HEK293 (cell line): ENCODE data around the gene SCD.

Experiments used
- CTCF ChIA-PET: fragments of 350-600 bp; formaldehyde crosslinking; extraction: SDS; loops from one replicate; lab custom pipeline; 2021; ENCODE audit warnings: antibody characterized with exemption; lab: Yijun Ruan, JAX
- POLR2A ChIA-PET: fragments of 300-600 bp; formaldehyde crosslinking; extraction: SDS; loops from one replicate; lab custom pipeline; 2020; ENCODE audit warnings: antibody characterized with exemption, inconsistent platforms; lab: Yijun Ruan, JAX
- H3K27ac ChIP-seq: fragments of 200-500 bp; sonication (Bioruptor generic); 2 replicates; pipeline ENCODE4 v1.5.1; 2014; ENCODE audit warnings: low read depth, low read length, control low read depth, inconsistent platforms; ENCODE audit errors: extremely low read depth
- H3K36me3 ChIP-seq, 2 experiments: fragments of 200-500 bp in 1 of 2; sonication (Bioruptor generic) in 1 of 2; 1 replicate in 1 of 2; 2 replicates in 1 of 2; pipeline ENCODE4 v1.5.1; 2014 to 2017; ENCODE audit warnings: inconsistent platforms in 2 of 2, low read length in 2 of 2; ENCODE audit not compliant: control insufficient read depth in 2 of 2, insufficient read depth in 1 of 2
- H3K4me1 ChIP-seq: fragments of 200-500 bp; sonication (Bioruptor generic); 2 replicates; pipeline ENCODE4 v1.5.1; 2014; ENCODE audit warnings: mild to moderate bottlenecking, low read length, inconsistent platforms; ENCODE audit not compliant: control insufficient read depth, insufficient read depth
- H3K4me3 ChIP-seq: 2 replicates; pipeline ENCODE4 v1.5.1; 2011; ENCODE audit warnings: low read depth, mild to moderate bottlenecking, control low read depth, low read length, moderate library complexity
- H3K9me3 ChIP-seq: fragments of 200-500 bp; sonication (Bioruptor generic); 2 replicates; pipeline ENCODE4 v1.5.1; 2014; ENCODE audit warnings: low read depth, low read length, inconsistent platforms; ENCODE audit not compliant: control insufficient read depth, insufficient read depth
- FEZF1 ChIP-seq: fragments of 450-650 bp; formaldehyde crosslinking; IDR thresholded peaks from 2 replicates; pipeline ENCODE4 v1.5.1; 2016; ENCODE audit warnings: missing biosample characterization, missing genetic modification characterization
- GLI4 ChIP-seq: fragments of 450-650 bp; formaldehyde crosslinking; IDR thresholded peaks from 2 replicates; pipeline ENCODE4 v1.5.1; 2016; ENCODE audit warnings: missing biosample characterization, missing genetic modification characterization
- GLIS1 ChIP-seq: fragments of 450-650 bp; formaldehyde crosslinking; IDR thresholded peaks from 2 replicates; pipeline ENCODE4 v1.5.1; 2016; ENCODE audit warnings: missing biosample characterization, missing genetic modification characterization
- KLF17 ChIP-seq: fragments of 450-650 bp; formaldehyde crosslinking; IDR thresholded peaks from 2 replicates; pipeline ENCODE4 v1.5.1; 2016; ENCODE audit warnings: missing biosample characterization, missing genetic modification characterization
- OSR2 ChIP-seq: fragments of 450-650 bp; formaldehyde crosslinking; IDR thresholded peaks from 2 replicates; pipeline ENCODE4 v1.5.1; 2016; ENCODE audit warnings: missing biosample characterization, missing genetic modification characterization
- ZBTB17 ChIP-seq: fragments of 450-650 bp; formaldehyde crosslinking; IDR thresholded peaks from 2 replicates; pipeline ENCODE4 v1.5.1; 2016; ENCODE audit warnings: missing biosample characterization, missing genetic modification characterization
- ZBTB48 ChIP-seq: fragments of 450-650 bp; formaldehyde crosslinking; IDR thresholded peaks from 2 replicates; pipeline ENCODE4 v1.5.1; 2016; ENCODE audit warnings: missing biosample characterization, missing genetic modification characterization
- ZFP37 ChIP-seq: fragments of 450-650 bp; formaldehyde crosslinking; IDR thresholded peaks from 2 replicates; pipeline ENCODE4 v1.5.1; 2016; ENCODE audit warnings: missing biosample characterization, missing genetic modification characterization
- ZFP69B ChIP-seq: fragments of 450-650 bp; formaldehyde crosslinking; IDR thresholded peaks from 2 replicates; pipeline ENCODE4 v1.5.1; 2016; ENCODE audit warnings: missing biosample characterization, missing genetic modification characterization
- ZNF175 ChIP-seq: fragments of 450-650 bp; formaldehyde crosslinking; IDR thresholded peaks from 2 replicates; pipeline ENCODE4 v1.5.1; 2016; ENCODE audit warnings: missing biosample characterization, missing genetic modification characterization
- ZNF23 ChIP-seq: fragments of 450-650 bp; formaldehyde crosslinking; IDR thresholded peaks from 2 replicates; pipeline ENCODE4 v1.5.1; 2016; ENCODE audit warnings: missing biosample characterization, missing genetic modification characterization, borderline replicate concordance
- ZNF335 ChIP-seq: fragments of 450-650 bp; formaldehyde crosslinking; conservative IDR thresholded peaks from 2 replicates; pipeline ENCODE4 v1.5.1; 2016; ENCODE audit warnings: missing biosample characterization, missing genetic modification characterization
- ZNF354C ChIP-seq: fragments of 450-650 bp; formaldehyde crosslinking; IDR thresholded peaks from 2 replicates; pipeline ENCODE4 v1.5.1; 2016; ENCODE audit warnings: missing biosample characterization, missing genetic modification characterization, low read depth, borderline replicate concordance
- ZNF37A ChIP-seq: fragments of 450-650 bp; IDR thresholded peaks from 2 replicates; pipeline ENCODE4 v1.5.1; 2018; ENCODE audit warnings: missing biosample characterization, missing genetic modification characterization
- ZNF433 ChIP-seq: fragments of 450-650 bp; formaldehyde crosslinking; IDR thresholded peaks from 2 replicates; pipeline ENCODE4 v1.5.1; 2016; ENCODE audit warnings: missing biosample characterization, missing genetic modification characterization, low read depth
- ZNF558 ChIP-seq: fragments of 450-650 bp; formaldehyde crosslinking; IDR thresholded peaks from 2 replicates; pipeline ENCODE4 v1.5.1; 2016; ENCODE audit warnings: missing biosample characterization, missing genetic modification characterization
- ZNF561 ChIP-seq: fragments of 450-650 bp; IDR thresholded peaks from 2 replicates; pipeline ENCODE4 v1.5.1; 2018; ENCODE audit warnings: missing biosample characterization, missing genetic modification characterization, borderline replicate concordance
- ZNF600 ChIP-seq: fragments of 450-650 bp; formaldehyde crosslinking; IDR thresholded peaks from 2 replicates; pipeline ENCODE4 v1.5.1; 2016; ENCODE audit warnings: missing biosample characterization, missing genetic modification characterization
- ZNF654 ChIP-seq: fragments of 450-650 bp; formaldehyde crosslinking; IDR thresholded peaks from 2 replicates; pipeline ENCODE4 v1.5.1; 2016; ENCODE audit warnings: low read depth, missing biosample characterization, missing genetic modification characterization
- ZNF776 ChIP-seq: fragments of 450-650 bp; formaldehyde crosslinking; IDR thresholded peaks from 2 replicates; pipeline ENCODE4 v1.5.0; 2017; ENCODE audit warnings: missing biosample characterization, missing genetic modification characterization, borderline replicate concordance
- ZNF792 ChIP-seq: fragments of 450-650 bp; formaldehyde crosslinking; IDR thresholded peaks from 2 replicates; pipeline ENCODE4 v1.5.1; 2016; ENCODE audit warnings: missing biosample characterization, missing genetic modification characterization
- ZSCAN23 ChIP-seq: fragments of 450-650 bp; formaldehyde crosslinking; IDR thresholded peaks from 2 replicates; pipeline ENCODE4 v1.5.1; 2016; ENCODE audit warnings: missing biosample characterization, missing genetic modification characterization
- TF ChIP-seq, protein P1 (sequence below): fragments of 450-650 bp; formaldehyde crosslinking; IDR thresholded peaks from 2 replicates; pipeline ENCODE4 v1.5.1; 2016; ENCODE audit warnings: missing biosample characterization, missing genetic modification characterization
- TF ChIP-seq, protein P2 (sequence below): fragments of 450-650 bp; formaldehyde crosslinking; IDR thresholded peaks from 2 replicates; pipeline ENCODE4 v1.5.1; 2016; ENCODE audit warnings: missing biosample characterization, missing genetic modification characterization

Gene SCD

GRCh38 chr10:100334762-100335161 lies 12.3 kb upstream of the SCD start:
- TF ChIP-seq ZNF175 (no peak), KLF17 (tag by site-specific recombination) (no peak), GLIS1 (no peak), ZNF600 (tag by site-specific recombination) (no peak), ZNF558 (tag by site-specific recombination) (no peak), ZNF561 (tag by site-specific recombination) (no peak), ZNF37A (tag by site-specific recombination) (no peak), OSR2 (tag by site-specific recombination) (no peak), ZNF23 (tag by site-specific recombination) (no peak), ZNF354C (tag by site-specific recombination) (no peak), ZFP37 (tag by site-specific recombination) (no peak), ZNF776 (no peak), ZNF433 (tag by site-specific recombination) (no peak), GLI4 (no peak), ZBTB48 (tag by site-specific recombination) (no peak)
- H3K4me3 ChIP-seq, result no peak overlapping the region
- H3K4me1 ChIP-seq, result no peaks in the 10 kb centered on the region
- ChIA-PET POLR2A (no interaction called here), CTCF (interaction anchor here (1.3 to 20.2 kb wide), 3 partner anchors 26 to 174 kb away, joined by 3 to 342 read pairs (median 4); no protein-coding TSS in a partner anchor)
- no peaks in the 10 kb centered on the region for H3K9me3 ChIP-seq
- no peaks in the 10 kb centered on the region for H3K36me3 ChIP-seq
- no peak overlapping the region for H3K27ac ChIP-seq

- POLR2A ChIA-PET, result no interaction called here
- Histone ChIP-seq H3K27ac (no peak overlapping the region), H3K9me3 (no peaks in the 10 kb centered on the region), H3K4me1 (no peaks in the 10 kb centered on the region), H3K36me3 (no peaks in the 10 kb centered on the region), H3K4me3 (no peak overlapping the region)
- TF ChIP-seq, protein P1, sequence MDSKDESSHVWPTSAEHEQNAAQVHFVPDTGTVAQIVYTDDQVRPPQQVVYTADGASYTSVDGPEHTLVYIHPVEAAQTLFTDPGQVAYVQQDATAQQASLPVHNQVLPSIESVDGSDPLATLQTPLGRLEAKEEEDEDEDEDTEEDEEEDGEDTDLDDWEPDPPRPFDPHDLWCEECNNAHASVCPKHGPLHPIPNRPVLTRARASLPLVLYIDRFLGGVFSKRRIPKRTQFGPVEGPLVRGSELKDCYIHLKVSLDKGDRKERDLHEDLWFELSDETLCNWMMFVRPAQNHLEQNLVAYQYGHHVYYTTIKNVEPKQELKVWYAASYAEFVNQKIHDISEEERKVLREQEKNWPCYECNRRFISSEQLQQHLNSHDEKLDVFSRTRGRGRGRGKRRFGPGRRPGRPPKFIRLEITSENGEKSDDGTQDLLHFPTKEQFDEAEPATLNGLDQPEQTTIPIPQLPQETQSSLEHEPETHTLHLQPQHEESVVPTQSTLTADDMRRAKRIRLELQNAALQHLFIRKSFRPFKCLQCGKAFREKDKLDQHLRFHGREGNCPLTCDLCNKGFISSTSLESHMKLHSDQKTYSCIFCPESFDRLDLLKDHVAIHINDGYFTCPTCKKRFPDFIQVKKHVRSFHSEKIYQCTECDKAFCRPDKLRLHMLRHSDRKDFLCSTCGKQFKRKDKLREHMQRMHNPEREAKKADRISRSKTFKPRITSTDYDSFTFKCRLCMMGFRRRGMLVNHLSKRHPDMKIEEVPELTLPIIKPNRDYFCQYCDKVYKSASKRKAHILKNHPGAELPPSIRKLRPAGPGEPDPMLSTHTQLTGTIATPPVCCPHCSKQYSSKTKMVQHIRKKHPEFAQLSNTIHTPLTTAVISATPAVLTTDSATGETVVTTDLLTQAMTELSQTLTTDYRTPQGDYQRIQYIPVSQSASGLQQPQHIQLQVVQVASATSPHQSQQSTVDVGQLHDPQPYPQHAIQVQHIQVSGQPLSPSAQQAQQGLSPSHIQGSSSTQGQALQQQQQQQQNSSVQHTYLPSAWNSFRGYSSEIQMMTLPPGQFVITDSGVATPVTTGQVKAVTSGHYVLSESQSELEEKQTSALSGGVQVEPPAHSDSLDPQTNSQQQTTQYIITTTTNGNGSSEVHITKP (tag by site-specific recombination), result 0 out of 2 replicates have a peak, but pooled peaks have one; percentile 11
- peak; percentile 35; the same call in 1 of the 2 replicates for TF ChIP-seq ZNF335 (tag by site-specific recombination)
- TF ChIP-seq FEZF1 (tag by site-specific recombination), result no peak
- no peak for TF ChIP-seq ZFP69B (tag by site-specific recombination)
- TF ChIP-seq ZSCAN23 (tag by site-specific recombination), result no peak
- 0 out of 2 replicates have a peak, but pooled peaks have one; percentile 14 for TF ChIP-seq ZBTB17
- peak; percentile 78 for TF ChIP-seq ZNF654 (tag by site-specific recombination)
- TF ChIP-seq ZNF792 (tag by site-specific recombination), result no peak
- TF ChIP-seq, protein P2, sequence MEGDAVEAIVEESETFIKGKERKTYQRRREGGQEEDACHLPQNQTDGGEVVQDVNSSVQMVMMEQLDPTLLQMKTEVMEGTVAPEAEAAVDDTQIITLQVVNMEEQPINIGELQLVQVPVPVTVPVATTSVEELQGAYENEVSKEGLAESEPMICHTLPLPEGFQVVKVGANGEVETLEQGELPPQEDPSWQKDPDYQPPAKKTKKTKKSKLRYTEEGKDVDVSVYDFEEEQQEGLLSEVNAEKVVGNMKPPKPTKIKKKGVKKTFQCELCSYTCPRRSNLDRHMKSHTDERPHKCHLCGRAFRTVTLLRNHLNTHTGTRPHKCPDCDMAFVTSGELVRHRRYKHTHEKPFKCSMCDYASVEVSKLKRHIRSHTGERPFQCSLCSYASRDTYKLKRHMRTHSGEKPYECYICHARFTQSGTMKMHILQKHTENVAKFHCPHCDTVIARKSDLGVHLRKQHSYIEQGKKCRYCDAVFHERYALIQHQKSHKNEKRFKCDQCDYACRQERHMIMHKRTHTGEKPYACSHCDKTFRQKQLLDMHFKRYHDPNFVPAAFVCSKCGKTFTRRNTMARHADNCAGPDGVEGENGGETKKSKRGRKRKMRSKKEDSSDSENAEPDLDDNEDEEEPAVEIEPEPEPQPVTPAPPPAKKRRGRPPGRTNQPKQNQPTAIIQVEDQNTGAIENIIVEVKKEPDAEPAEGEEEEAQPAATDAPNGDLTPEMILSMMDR (tag by site-specific recombination), result peak; percentile 74
- CTCF ChIA-PET, result interaction anchor here (0.6 to 20.2 kb wide), 29 partner anchors 8 to 346 kb away, joined by 3 to 342 read pairs (median 4); partner anchors contain the start of gene PKD2L1
Observed at GRCh38 chr10:100338434-100339036, 8.5 kb upstream of the SCD start.
